Endothelial cell of umbilical vein (primary cell): ENCODE data around the gene VTI1A. TPM values are rescaled to one million over a fixed set of nuclear protein-coding genes. Genes with fewer than 3 reads are reported as not detected.

Source experiments
- BruUV-seq: library from RNA; stranded (reverse); fragments of 400-500 nt; replicated peaks from 2 replicates; lab custom pipeline; 2021; lab: Mats Ljungman, UMichigan
- CTCF ChIA-PET: fragments of 300-600, 350-600 bp; sonication (Branson Sonifier 250); formaldehyde crosslinking; loops from one replicate; lab custom pipeline; 2021; ENCODE audit warnings: antibody characterized with exemption, inconsistent platforms; lab: Charles Lee
- POLR2A ChIA-PET: fragments of 300-600, 350-600 bp; sonication (Branson Sonifier 250); formaldehyde crosslinking; loops from one replicate; lab custom pipeline; 2021; ENCODE audit warnings: antibody characterized with exemption, inconsistent platforms; lab: Charles Lee
- DNase-seq: peaks from one replicate; pipeline ENCODE4 v3.0.0-alpha.2; 2011; ENCODE audit warnings: low read depth, low spot score
- FAIRE-seq: peaks from 2 replicates; lab custom pipeline; 2011; peaks lifted over from hg19 to GRCh38; lab: Jason Lieb, UNC
- H2AFZ ChIP-seq: 2 replicates; pipeline ENCODE4 v1.6.0; 2012; ENCODE audit warnings: low read depth, low read length, control low read depth, inconsistent platforms
- H3K27ac ChIP-seq: 2 replicates; pipeline ENCODE4 v1.5.1; 2011; ENCODE audit warnings: low read depth, mild to moderate bottlenecking, control low read depth, low read length, moderate library complexity; ENCODE audit not compliant: insufficient read depth
- H3K27me3 ChIP-seq, 2 experiments: 2 replicates each; pipeline versions ENCODE4 v1.6.0 to v1.6.1; 2011; ENCODE audit warnings: low read length in 2 of 2, mixed read lengths in 1 of 2; ENCODE audit not compliant: control insufficient read depth in 2 of 2, insufficient read depth in 2 of 2
- H3K36me3 ChIP-seq, 2 experiments: 2 replicates in 1 of 2; 3 replicates in 1 of 2; pipeline ENCODE4 v1.5.1; 2011; ENCODE audit warnings: low read length in 2 of 2, mild to moderate bottlenecking in 1 of 2, moderate library complexity in 1 of 2; ENCODE audit not compliant: control insufficient read depth in 2 of 2, insufficient read depth in 2 of 2; ENCODE audit errors: extremely low read depth in 1 of 2
- H3K4me1 ChIP-seq: 3 replicates; pipeline ENCODE4 v1.5.1; 2011; ENCODE audit warnings: mild to moderate bottlenecking, low read length; ENCODE audit not compliant: control insufficient read depth, insufficient read depth; ENCODE audit errors: extremely low read depth
- H3K4me2 ChIP-seq: 2 replicates; pipeline ENCODE4 v1.6.1; 2011; ENCODE audit warnings: low read length, control low read depth, mixed read lengths; ENCODE audit not compliant: insufficient read depth
- H3K4me3 ChIP-seq, 3 experiments: fragments of 200-600 bp in 1 of 3; sonication (generic), shearing (Covaris generic) in 1 of 3; replicated peaks in 1 of 3; 2 replicates each; pipeline ENCODE4 v1.5.1; 2011 to 2016; ENCODE audit warnings: control low read depth in 3 of 3, low read length in 3 of 3, mild to moderate bottlenecking in 2 of 3, inconsistent platforms in 1 of 3, low read depth in 1 of 3, moderate library complexity in 1 of 3; ENCODE audit not compliant: insufficient read depth in 1 of 3
- H3K79me2 ChIP-seq: 2 replicates; pipeline ENCODE4 v1.6.0; 2012; ENCODE audit warnings: low read length, inconsistent platforms; ENCODE audit not compliant: control insufficient read depth, insufficient read depth
- H3K9ac ChIP-seq: replicated peaks from 2 replicates; pipeline ENCODE3; 2011; ENCODE audit warnings: low read length, control low read depth; ENCODE audit not compliant: insufficient read depth; ENCODE audit errors: extremely low read depth
- H3K9me1 ChIP-seq: replicated peaks from 3 replicates; pipeline ENCODE4 v1.6.0; 2011; ENCODE audit warnings: mild to moderate bottlenecking, low read length; ENCODE audit not compliant: control insufficient read depth, insufficient read depth; ENCODE audit errors: extremely low read depth
- H3K9me3 ChIP-seq: replicated peaks from 2 replicates; pipeline ENCODE4 v1.5.1; 2012; ENCODE audit warnings: low read length, inconsistent platforms; ENCODE audit not compliant: control insufficient read depth, insufficient read depth
- H4K20me1 ChIP-seq: replicated peaks from 2 replicates; pipeline ENCODE3; 2011; ENCODE audit warnings: mild to moderate bottlenecking, low read length; ENCODE audit not compliant: control insufficient read depth, insufficient read depth; ENCODE audit errors: extremely low read depth
- EZH2 ChIP-seq: IDR thresholded peaks from 2 replicates; pipeline ENCODE4 v1.6.1; 2012; ENCODE audit warnings: borderline replicate concordance, low read depth, mild to moderate bottlenecking, moderate library complexity, low read length, inconsistent platforms; ENCODE audit not compliant: severe bottlenecking
- FOS ChIP-seq: IDR thresholded peaks from 2 replicates; pipeline ENCODE4 v1.6.1; 2011; ENCODE audit warnings: mild to moderate bottlenecking, low read length, moderate library complexity, borderline replicate concordance; ENCODE audit not compliant: insufficient read depth
- GATA2 ChIP-seq: IDR thresholded peaks from 2 replicates; pipeline ENCODE4 v1.7.0; 2011; ENCODE audit warnings: low read depth, mild to moderate bottlenecking, moderate library complexity, mixed read lengths, low read length; ENCODE audit not compliant: insufficient read length, insufficient read depth
- MAX ChIP-seq: IDR thresholded peaks from 2 replicates; pipeline ENCODE4 v1.6.1; 2011; ENCODE audit not compliant: insufficient read depth, insufficient read length
- MYC ChIP-seq: IDR thresholded peaks from one replicate; pipeline ENCODE4 v1.6.1; 2011; ENCODE audit warnings: mild to moderate bottlenecking, low read depth, low read length
- POLR2A ChIP-seq: IDR thresholded peaks from 2 replicates; pipeline ENCODE4 v1.6.1; 2012; ENCODE audit warnings: low read depth, mild to moderate bottlenecking, control low read depth, low read length
- POLR2AphosphoS5 ChIP-seq: IDR thresholded peaks from 2 replicates; pipeline ENCODE4 v1.6.1; 2012; ENCODE audit warnings: low read depth, mild to moderate bottlenecking, control low read depth, low read length, moderate library complexity; ENCODE audit not compliant: insufficient read depth
- dilution Hi-C: fragments of 300-500 bp; cut with MboI; formaldehyde crosslinking; loops from one replicate; pipeline ENCODE4 v1.15.0; 2019; ENCODE audit warnings: low sequenced_read_pairs; ENCODE audit not compliant: extremely low pct_ligation_motif_present
- intact Hi-C: fragments of 100-400 bp; cut with micrococcal nuclease; formaldehyde crosslinking; loops from one replicate; pipeline ENCODE4 v1.10.0; 2022
- polyA plus RNA-seq, 4 experiments: library from polyadenylated mRNA; depleted of rRNA in 3 of 4; stranded (reverse) in 3 of 4; unstranded in 1 of 4; fragments of >200 nt; gene quantifications; 2 replicates each; pipeline versions ENCODE4 v1.2.1 to v1.2.3, GENCODE V29; 2011 to 2012; ENCODE audit warnings: missing spikeins in 1 of 4
- total RNA-seq: library from RNA; stranded (reverse); gene quantifications from 2 replicates; pipeline ENCODE4 v1.2.3, GENCODE V29; 2021
- TF ChIP-seq, protein P1 (sequence below), 2 donors: IDR thresholded peaks; 1 replicate in 1 of 2; 2 replicates in 1 of 2; pipeline ENCODE4 v1.5.1; 2011; ENCODE audit warnings: low read length in 2 of 2, mild to moderate bottlenecking in 2 of 2, moderate library complexity in 2 of 2, control low read depth in 1 of 2, inconsistent platforms in 1 of 2, low read depth in 1 of 2; ENCODE audit not compliant: insufficient read depth in 1 of 2; ENCODE audit errors: extremely low read depth in 1 of 2

VTI1A gene
- total and polyA plus RNA-seq, 2 donors (not counting 3 experiments of a cell fraction or from before 2014, with no cell fraction given), result 10.8 to 35.6 TPM

GRCh38 chr10:112795067-112795466 lies 348.1 kb downstream of the VTI1A start:
- Histone ChIP-seq H3K4me1 (no peaks in the 10 kb centered on the region), H3K9ac (no peak overlapping the region), H3K27ac (no peak overlapping the region), H3K9me3 (no peaks in the 10 kb centered on the region), H3K79me2 (no peaks in the 10 kb centered on the region), H3K4me2 (no peak overlapping the region), H3K9me1 (no peaks in the 10 kb centered on the region), H4K20me1 (no peaks in the 10 kb centered on the region), H2AFZ (no peak overlapping the region), H3K27me3 (no peaks in the 10 kb centered on the region), H3K4me3 (no peak overlapping the region), H3K36me3 (no peaks in the 10 kb centered on the region)
- TF ChIP-seq MYC (no peak), FOS (no peak), EZH2 (no peak), GATA2 (no peak), MAX (no peak), POLR2A (no peak), POLR2AphosphoS5 (no peak)
- TF ChIP-seq, protein P1, sequence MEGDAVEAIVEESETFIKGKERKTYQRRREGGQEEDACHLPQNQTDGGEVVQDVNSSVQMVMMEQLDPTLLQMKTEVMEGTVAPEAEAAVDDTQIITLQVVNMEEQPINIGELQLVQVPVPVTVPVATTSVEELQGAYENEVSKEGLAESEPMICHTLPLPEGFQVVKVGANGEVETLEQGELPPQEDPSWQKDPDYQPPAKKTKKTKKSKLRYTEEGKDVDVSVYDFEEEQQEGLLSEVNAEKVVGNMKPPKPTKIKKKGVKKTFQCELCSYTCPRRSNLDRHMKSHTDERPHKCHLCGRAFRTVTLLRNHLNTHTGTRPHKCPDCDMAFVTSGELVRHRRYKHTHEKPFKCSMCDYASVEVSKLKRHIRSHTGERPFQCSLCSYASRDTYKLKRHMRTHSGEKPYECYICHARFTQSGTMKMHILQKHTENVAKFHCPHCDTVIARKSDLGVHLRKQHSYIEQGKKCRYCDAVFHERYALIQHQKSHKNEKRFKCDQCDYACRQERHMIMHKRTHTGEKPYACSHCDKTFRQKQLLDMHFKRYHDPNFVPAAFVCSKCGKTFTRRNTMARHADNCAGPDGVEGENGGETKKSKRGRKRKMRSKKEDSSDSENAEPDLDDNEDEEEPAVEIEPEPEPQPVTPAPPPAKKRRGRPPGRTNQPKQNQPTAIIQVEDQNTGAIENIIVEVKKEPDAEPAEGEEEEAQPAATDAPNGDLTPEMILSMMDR (IDR thresholded peaks at IDR 0.05; ENCODE audit: extremely low read depth in 1 of 2, insufficient read depth in 1 of 2, low read depth in 1 of 2, low read length in 2 of 2), result no peak
- intact Hi-C loops (no loop called here), dilution Hi-C loops (no loop called here)
- DNase-seq (no peak), FAIRE-seq (no peak)
- POLR2A ChIA-PET, result interaction anchor here (0.7 kb wide), 1 partner anchor 47 kb away, joined by 7 read pairs; no protein-coding TSS in a partner anchor
- BruUV-seq, result no TSS peak
- CTCF ChIA-PET, result no interaction called here
